Measurements from ENCODE around the gene NSUN7.

DNA sequence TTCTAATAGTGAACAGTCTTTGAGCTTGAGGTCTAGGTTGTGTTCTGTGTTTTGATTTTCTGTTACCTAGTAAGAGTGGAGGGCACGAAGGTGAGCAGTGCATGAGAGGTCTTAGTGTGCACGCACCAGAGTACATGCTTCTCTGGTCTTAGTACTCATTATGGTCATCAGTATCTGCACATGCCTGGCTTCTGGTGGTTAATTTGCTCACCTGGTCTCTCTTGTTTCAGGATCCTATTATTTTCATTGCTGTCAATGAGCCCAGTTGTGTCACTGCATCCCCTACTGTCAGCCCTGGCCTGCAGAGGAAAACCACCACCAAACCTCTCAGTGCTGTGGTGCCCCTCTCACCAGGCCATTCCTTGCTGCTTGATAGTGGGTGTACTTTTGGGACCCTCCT lies 54.8 kb downstream of the NSUN7 start:
- no peak for TF ChIP-seq POLR2A (IDR thresholded peaks at IDR 0.05)
- TF ChIP-seq, protein P1, sequence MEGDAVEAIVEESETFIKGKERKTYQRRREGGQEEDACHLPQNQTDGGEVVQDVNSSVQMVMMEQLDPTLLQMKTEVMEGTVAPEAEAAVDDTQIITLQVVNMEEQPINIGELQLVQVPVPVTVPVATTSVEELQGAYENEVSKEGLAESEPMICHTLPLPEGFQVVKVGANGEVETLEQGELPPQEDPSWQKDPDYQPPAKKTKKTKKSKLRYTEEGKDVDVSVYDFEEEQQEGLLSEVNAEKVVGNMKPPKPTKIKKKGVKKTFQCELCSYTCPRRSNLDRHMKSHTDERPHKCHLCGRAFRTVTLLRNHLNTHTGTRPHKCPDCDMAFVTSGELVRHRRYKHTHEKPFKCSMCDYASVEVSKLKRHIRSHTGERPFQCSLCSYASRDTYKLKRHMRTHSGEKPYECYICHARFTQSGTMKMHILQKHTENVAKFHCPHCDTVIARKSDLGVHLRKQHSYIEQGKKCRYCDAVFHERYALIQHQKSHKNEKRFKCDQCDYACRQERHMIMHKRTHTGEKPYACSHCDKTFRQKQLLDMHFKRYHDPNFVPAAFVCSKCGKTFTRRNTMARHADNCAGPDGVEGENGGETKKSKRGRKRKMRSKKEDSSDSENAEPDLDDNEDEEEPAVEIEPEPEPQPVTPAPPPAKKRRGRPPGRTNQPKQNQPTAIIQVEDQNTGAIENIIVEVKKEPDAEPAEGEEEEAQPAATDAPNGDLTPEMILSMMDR (IDR thresholded peaks at IDR 0.05), result no peak
